Germinal center (tissue), 1 donor: ENCODE data around the gene MMP2.
A peak's percentile ranks its signal among the peaks of the same experiment; 100 is the strongest.

Source experiments
- DNase-seq: peaks from one replicate; pipeline ENCODE4 v3.0.0; 2012; ENCODE audit warnings: mixed read lengths, low spot score

MMP2 gene

GRCh38 chr16:55494994-55495421 lies 16.0 kb downstream of the MMP2 start:
- DNase-seq: no peak

- no peak for DNase-seq
Measured at GRCh38 chr16:55495616-55496289, 16.8 kb downstream of the MMP2 start.

GRCh38 chr16:55496509-55497145 lies 17.6 kb downstream of the MMP2 start:
- DNase-seq: no peak

- DNase-seq: no peak
Measured at GRCh38 chr16:55497558-55497957, 18.6 kb downstream of the MMP2 start.

GRCh38 chr16:55498101-55498500 lies 19.1 kb downstream of the MMP2 start:
- no peak for DNase-seq

- DNase-seq: no peak
Measured at GRCh38 chr16:55499281-55499680, 20.3 kb downstream of the MMP2 start.

GRCh38 chr16:55499951-55500529 lies 21.0 kb downstream of the MMP2 start:
- no peak for DNase-seq

- DNase-seq: no peak
Measured at GRCh38 chr16:55500530-55501011, 21.6 kb downstream of the MMP2 start.

- DNase-seq: no peak
Measured at GRCh38 chr16:55501549-55502322, 22.7 kb downstream of the MMP2 start.

- no peak for DNase-seq
Measured at GRCh38 chr16:55502801-55503366, 23.9 kb downstream of the MMP2 start.

- no peak for DNase-seq
Measured at GRCh38 chr16:55503726-55504550, 24.9 kb downstream of the MMP2 start.

GRCh38 chr16:55505333-55506015 lies 26.5 kb downstream of the MMP2 start:
- DNase-seq: no peak

GRCh38 chr16:55506083-55506482 lies 27.1 kb downstream of the MMP2 start:
- DNase-seq: no peak

GRCh38 chr16:55506708-55507107 lies 27.7 kb downstream of the MMP2 start:
- no peak for DNase-seq

- DNase-seq: no peak
Measured at GRCh38 chr16:55508271-55508921, 29.4 kb downstream of the MMP2 start.

GRCh38 chr16:55508941-55509931 lies 30.2 kb downstream of the MMP2 start, which contains the start of gene LPCAT2:
Gene LPCAT2 (plus strand): TSS chr16:55509072. CDS start chr16:55509182, 110 bp downstream.
- DNase-seq: peak; percentile 71

GRCh38 chr16:55510185-55510805 lies 31.3 kb downstream of the MMP2 start:
- DNase-seq: no peak

GRCh38 chr16:55512941-55513340 lies 33.9 kb downstream of the MMP2 start:
- no peak for DNase-seq
